Measurements from ENCODE around the gene COX7A2L.

COX7A2L gene

DNA sequence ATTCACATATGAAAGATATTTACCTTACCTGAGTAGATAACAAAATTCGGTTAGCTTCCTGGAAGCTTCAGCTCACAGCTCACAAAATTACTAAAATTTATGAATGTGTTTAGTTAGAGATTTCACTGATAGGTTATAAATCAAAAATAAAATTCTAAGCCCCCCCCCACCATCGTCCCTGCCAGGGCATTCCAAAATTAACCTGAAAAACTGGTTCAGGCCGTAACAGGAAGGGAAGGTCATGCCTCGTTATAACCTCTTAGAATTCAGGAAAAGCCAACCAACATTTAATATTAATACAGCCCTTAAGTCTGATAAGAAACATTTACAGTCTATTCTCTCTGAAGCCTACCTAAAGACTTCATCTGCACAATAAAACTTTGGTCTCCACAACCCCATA is 48.9 kb downstream of the COX7A2L start:
- TF ChIP-seq HDGF (IDR thresholded peaks at IDR 0.05; ENCODE audit: borderline replicate concordance): no peak
- TF ChIP-seq, protein P1, sequence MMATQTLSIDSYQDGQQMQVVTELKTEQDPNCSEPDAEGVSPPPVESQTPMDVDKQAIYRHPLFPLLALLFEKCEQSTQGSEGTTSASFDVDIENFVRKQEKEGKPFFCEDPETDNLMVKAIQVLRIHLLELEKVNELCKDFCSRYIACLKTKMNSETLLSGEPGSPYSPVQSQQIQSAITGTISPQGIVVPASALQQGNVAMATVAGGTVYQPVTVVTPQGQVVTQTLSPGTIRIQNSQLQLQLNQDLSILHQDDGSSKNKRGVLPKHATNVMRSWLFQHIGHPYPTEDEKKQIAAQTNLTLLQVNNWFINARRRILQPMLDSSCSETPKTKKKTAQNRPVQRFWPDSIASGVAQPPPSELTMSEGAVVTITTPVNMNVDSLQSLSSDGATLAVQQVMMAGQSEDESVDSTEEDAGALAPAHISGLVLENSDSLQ (IDR thresholded peaks at IDR 0.05): no peak
- no peak for TF ChIP-seq FOXA1 (IDR thresholded peaks at IDR 0.05)
- no peak for TF ChIP-seq ELF4 (IDR thresholded peaks at IDR 0.05)
- no peak for TF ChIP-seq NFRKB (IDR thresholded peaks at IDR 0.05)
- no peak for TF ChIP-seq ZNF384 (IDR thresholded peaks at IDR 0.05)
- no peak for TF ChIP-seq LEF1 (IDR thresholded peaks at IDR 0.05; ENCODE audit: borderline replicate concordance)
- TF ChIP-seq SUZ12 (IDR thresholded peaks at IDR 0.05): no peak
- no peak for TF ChIP-seq L3MBTL2 (conservative IDR thresholded peaks at IDR 0.05)
- no peak for TF ChIP-seq FOXM1 (IDR thresholded peaks at IDR 0.05; ENCODE audit: borderline replicate concordance)
- no peak for TF ChIP-seq CTBP1 (IDR thresholded peaks at IDR 0.05; ENCODE audit: borderline replicate concordance)
- no peak for TF ChIP-seq ARNT (IDR thresholded peaks at IDR 0.05)
- TF ChIP-seq TARDBP (IDR thresholded peaks at IDR 0.05): no peak
- no peak for TF ChIP-seq FOXK2 (IDR thresholded peaks at IDR 0.05)
- TF ChIP-seq SP1 (IDR thresholded peaks at IDR 0.05): no peak
- no peak for TF ChIP-seq BHLHE40 (IDR thresholded peaks at IDR 0.05; ENCODE audit: borderline replicate concordance)
- ChIA-PET CTCF (no interaction called here), POLR2A (no interaction called here)
- DNase-seq (ENCODE audit: extremely low spot score): no peak

DNA sequence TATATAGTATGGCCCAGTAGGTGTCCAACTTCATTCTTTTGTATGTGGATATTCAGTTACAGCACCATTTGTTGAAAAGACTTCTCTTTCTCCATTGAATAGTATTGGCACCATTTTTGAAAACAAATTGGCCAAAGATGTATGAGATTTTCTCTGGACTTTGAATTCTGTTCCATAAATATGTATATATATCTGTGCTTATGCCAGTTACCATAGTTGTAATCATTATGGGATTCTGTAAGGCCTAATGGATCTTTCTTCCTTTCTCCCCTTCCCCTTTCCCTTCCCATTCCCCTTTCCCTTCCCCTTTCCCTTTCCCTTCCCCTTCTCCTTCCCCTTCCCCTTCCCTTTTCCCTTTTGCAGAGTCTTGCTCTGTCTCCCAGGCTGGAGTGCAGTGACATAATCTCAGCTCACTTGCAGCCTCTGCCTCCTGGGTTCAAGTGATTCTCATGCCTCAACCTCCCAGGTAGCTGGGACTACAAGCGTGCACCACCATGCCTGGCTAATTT is 51.0 kb downstream of the COX7A2L start:
- TF ChIP-seq ELF4 (IDR thresholded peaks at IDR 0.05): no peak
- no peak for TF ChIP-seq CTBP1 (IDR thresholded peaks at IDR 0.05; ENCODE audit: borderline replicate concordance)
- no peak for TF ChIP-seq HDGF (IDR thresholded peaks at IDR 0.05; ENCODE audit: borderline replicate concordance)
- no peak for TF ChIP-seq TARDBP (IDR thresholded peaks at IDR 0.05)
- TF ChIP-seq, protein P1 (IDR thresholded peaks at IDR 0.05): no peak
- no peak for TF ChIP-seq FOXK2 (IDR thresholded peaks at IDR 0.05)
- no peak for TF ChIP-seq SUZ12 (IDR thresholded peaks at IDR 0.05)
- TF ChIP-seq L3MBTL2 (conservative IDR thresholded peaks at IDR 0.05): no peak
- no peak for TF ChIP-seq ZNF384 (IDR thresholded peaks at IDR 0.05)
- TF ChIP-seq SP1 (IDR thresholded peaks at IDR 0.05): no peak
- TF ChIP-seq LEF1 (IDR thresholded peaks at IDR 0.05; ENCODE audit: borderline replicate concordance): no peak
- no peak for TF ChIP-seq FOXA1 (IDR thresholded peaks at IDR 0.05)
- no peak for TF ChIP-seq ARNT (IDR thresholded peaks at IDR 0.05)
- no peak for TF ChIP-seq FOXM1 (IDR thresholded peaks at IDR 0.05; ENCODE audit: borderline replicate concordance)
- TF ChIP-seq BHLHE40 (IDR thresholded peaks at IDR 0.05; ENCODE audit: borderline replicate concordance): no peak
- TF ChIP-seq NFRKB (IDR thresholded peaks at IDR 0.05): no peak
- CTCF ChIA-PET: interaction anchor here (0.8 kb wide), 1 partner anchor 461 kb away, joined by 3 read pairs; no protein-coding TSS in a partner anchor
- POLR2A ChIA-PET: no interaction called here
- DNase-seq (ENCODE audit: extremely low spot score): no peak

DNA sequence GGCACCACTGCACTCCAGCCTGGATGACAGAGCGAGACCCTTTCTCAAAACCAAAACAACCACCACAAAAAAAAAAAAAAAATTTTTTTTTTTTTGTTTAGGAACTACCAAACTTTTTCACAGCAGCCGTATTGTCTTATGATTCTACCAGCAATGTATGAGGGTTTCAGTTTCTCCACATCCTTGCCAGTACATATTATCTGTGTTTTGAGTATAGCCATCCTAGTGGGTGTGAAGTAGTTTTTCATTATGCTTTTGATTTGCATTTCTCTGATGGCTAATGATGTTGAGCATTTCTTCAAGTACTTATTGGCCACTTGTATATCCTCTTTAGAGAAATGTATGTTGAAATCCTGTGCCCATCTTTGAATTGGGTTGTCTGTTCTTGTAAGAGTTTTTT is 51.7 kb downstream of the COX7A2L start:
- no peak for TF ChIP-seq HDGF (IDR thresholded peaks at IDR 0.05; ENCODE audit: borderline replicate concordance)
- TF ChIP-seq ELF4 (IDR thresholded peaks at IDR 0.05): no peak
- no peak for TF ChIP-seq FOXK2 (IDR thresholded peaks at IDR 0.05)
- no peak for TF ChIP-seq SP1 (IDR thresholded peaks at IDR 0.05)
- no peak for TF ChIP-seq LEF1 (IDR thresholded peaks at IDR 0.05; ENCODE audit: borderline replicate concordance)
- TF ChIP-seq TARDBP (IDR thresholded peaks at IDR 0.05): no peak
- no peak for TF ChIP-seq L3MBTL2 (conservative IDR thresholded peaks at IDR 0.05)
- no peak for TF ChIP-seq SUZ12 (IDR thresholded peaks at IDR 0.05)
- no peak for TF ChIP-seq CTBP1 (IDR thresholded peaks at IDR 0.05; ENCODE audit: borderline replicate concordance)
- TF ChIP-seq ARNT (IDR thresholded peaks at IDR 0.05): no peak
- no peak for TF ChIP-seq FOXM1 (IDR thresholded peaks at IDR 0.05; ENCODE audit: borderline replicate concordance)
- no peak for TF ChIP-seq ZNF384 (IDR thresholded peaks at IDR 0.05)
- TF ChIP-seq, protein P1 (IDR thresholded peaks at IDR 0.05): no peak
- ChIA-PET POLR2A (no interaction called here), CTCF (interaction anchor here (0.8 kb wide), 1 partner anchor 460 kb away, joined by 3 read pairs; no protein-coding TSS in a partner anchor)
- DNase-seq (ENCODE audit: extremely low spot score): no peak

DNA sequence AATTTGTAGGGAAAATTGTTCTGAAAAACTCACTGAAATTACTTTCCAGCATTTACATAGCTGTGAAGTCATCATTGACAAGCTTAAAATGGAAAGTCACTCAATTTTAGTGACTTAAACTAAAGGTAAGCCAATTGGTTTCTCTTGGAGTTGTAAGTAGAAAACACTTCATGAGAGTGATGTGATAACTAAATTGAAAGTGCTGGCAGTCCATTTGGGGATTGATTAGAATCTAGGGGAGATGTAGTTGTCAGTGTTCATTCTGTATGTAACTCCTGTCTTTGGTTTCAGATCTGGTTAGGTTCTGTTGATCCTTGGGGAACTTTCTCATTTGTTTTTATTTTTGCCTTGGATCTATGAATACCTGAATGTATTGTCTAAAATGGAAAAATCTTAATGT is 53.8 kb downstream of the COX7A2L start:
- TF ChIP-seq FOXK2 (IDR thresholded peaks at IDR 0.05): no peak
- no peak for TF ChIP-seq SUZ12 (IDR thresholded peaks at IDR 0.05)
- TF ChIP-seq ELF4 (IDR thresholded peaks at IDR 0.05): no peak
- no peak for TF ChIP-seq BHLHE40 (IDR thresholded peaks at IDR 0.05; ENCODE audit: borderline replicate concordance)
- no peak for TF ChIP-seq ZNF384 (IDR thresholded peaks at IDR 0.05)
- TF ChIP-seq ARNT (IDR thresholded peaks at IDR 0.05): no peak
- no peak for TF ChIP-seq TARDBP (IDR thresholded peaks at IDR 0.05)
- TF ChIP-seq LEF1 (IDR thresholded peaks at IDR 0.05; ENCODE audit: borderline replicate concordance): no peak
- TF ChIP-seq, protein P1 (IDR thresholded peaks at IDR 0.05): no peak
- no peak for TF ChIP-seq FOXA1 (IDR thresholded peaks at IDR 0.05)
- no peak for TF ChIP-seq CTBP1 (IDR thresholded peaks at IDR 0.05; ENCODE audit: borderline replicate concordance)
- no peak for TF ChIP-seq L3MBTL2 (conservative IDR thresholded peaks at IDR 0.05)
- no peak for TF ChIP-seq FOXM1 (IDR thresholded peaks at IDR 0.05; ENCODE audit: borderline replicate concordance)
- no peak for TF ChIP-seq SP1 (IDR thresholded peaks at IDR 0.05)
- TF ChIP-seq NFRKB (IDR thresholded peaks at IDR 0.05): no peak
- TF ChIP-seq HDGF (IDR thresholded peaks at IDR 0.05; ENCODE audit: borderline replicate concordance): no peak
- ChIA-PET POLR2A (no interaction called here), CTCF (no interaction called here)
- no peak for DNase-seq (ENCODE audit: extremely low spot score)

DNA sequence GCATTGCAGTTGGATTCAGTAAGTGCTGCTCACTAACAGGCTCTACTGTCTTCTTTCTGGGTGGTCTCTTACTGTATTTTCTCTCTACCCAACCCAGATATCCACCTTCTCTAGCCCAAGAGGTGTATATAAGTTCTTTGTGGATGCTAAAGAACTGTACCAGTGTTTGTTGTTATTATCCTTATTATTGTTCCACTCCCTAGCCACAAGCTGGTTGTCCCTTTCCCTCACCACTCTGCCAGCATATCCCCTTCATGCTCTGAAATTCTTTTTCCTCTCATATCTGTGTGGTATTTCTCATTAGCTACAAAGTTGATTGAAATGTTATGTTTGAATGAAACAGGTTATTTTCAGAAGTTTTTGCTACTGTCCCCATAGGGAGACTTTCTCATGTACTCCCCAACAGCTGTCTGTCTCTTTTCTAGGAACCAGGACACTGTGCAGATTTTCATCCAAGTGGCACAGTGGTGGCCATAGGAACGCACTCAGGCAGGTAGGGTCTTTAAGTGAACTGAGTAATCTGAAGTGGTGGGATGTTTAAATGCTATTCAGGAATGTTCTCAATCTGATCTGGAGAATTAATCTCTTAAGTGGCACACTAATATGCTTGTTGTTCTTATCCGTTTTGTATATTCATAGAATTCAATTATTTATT is 56.8 kb downstream of the COX7A2L start:
- POLR2A ChIA-PET: no interaction called here
- CTCF ChIA-PET: no interaction called here
- no peak for TF ChIP-seq NFRKB (IDR thresholded peaks at IDR 0.05)
- DNase-seq (ENCODE audit: extremely low spot score): no peak
